HEK293 (cell line): Measurements from ENCODE around the gene KIF13A.

Source experiments
- HOXC10 ChIP-seq: sonication (generic); formaldehyde crosslinking; IDR thresholded peaks from 2 replicates; pipeline ENCODE4 v1.8.1; 2023; ENCODE audit warnings: mild to moderate bottlenecking, missing genetic modification reagents
- SETDB1 ChIP-seq: IDR thresholded peaks from one replicate; pipeline ENCODE4 v1.6.1; 2017; ENCODE audit warnings: mild to moderate bottlenecking, low read length, moderate library complexity, mixed read lengths; ENCODE audit not compliant: insufficient read length
- ZFP37 ChIP-seq: fragments of 450-650 bp; formaldehyde crosslinking; IDR thresholded peaks from 2 replicates; pipeline ENCODE4 v1.5.1; 2016; ENCODE audit warnings: missing biosample characterization, missing genetic modification characterization
- ZFP41 ChIP-seq: fragments of 450-650 bp; formaldehyde crosslinking; IDR thresholded peaks from 2 replicates; pipeline ENCODE4 v1.5.1; 2016; ENCODE audit warnings: missing biosample characterization, missing genetic modification characterization, borderline replicate concordance
- ZNF133 ChIP-seq: fragments of 450-650 bp; formaldehyde crosslinking; IDR thresholded peaks from 2 replicates; pipeline ENCODE4 v1.5.1; 2016; ENCODE audit warnings: missing biosample characterization, missing genetic modification characterization
- ZNF324 ChIP-seq: fragments of 450-650 bp; formaldehyde crosslinking; IDR thresholded peaks from 2 replicates; pipeline ENCODE4 v1.5.1; 2016; ENCODE audit warnings: missing biosample characterization, missing genetic modification characterization
- ZNF48 ChIP-seq: fragments of 450-650 bp; formaldehyde crosslinking; IDR thresholded peaks from 2 replicates; pipeline ENCODE4 v1.5.1; 2016; ENCODE audit warnings: missing biosample characterization, missing genetic modification characterization
- ZNF549 ChIP-seq: fragments of 450-650 bp; IDR thresholded peaks from 2 replicates; pipeline ENCODE4 v1.5.1; 2018; ENCODE audit warnings: missing biosample characterization, missing genetic modification characterization, mild to moderate bottlenecking, inconsistent platforms, moderate library complexity
- ZNF677 ChIP-seq: fragments of 450-650 bp; IDR thresholded peaks from 2 replicates; pipeline ENCODE4 v1.5.0; 2018; ENCODE audit warnings: missing biosample characterization, mild to moderate bottlenecking, missing genetic modification characterization, moderate library complexity
- ZNF777 ChIP-seq: fragments of 450-650 bp; formaldehyde crosslinking; IDR thresholded peaks from 2 replicates; pipeline ENCODE4 v1.5.1; 2017; ENCODE audit warnings: missing biosample characterization, missing genetic modification characterization, borderline replicate concordance
- TF ChIP-seq, protein P1 (sequence below): fragments of 450-650 bp; formaldehyde crosslinking; IDR thresholded peaks from 2 replicates; pipeline ENCODE4 v1.5.1; 2016; ENCODE audit warnings: missing biosample characterization, missing genetic modification characterization
- TF ChIP-seq, protein P2 (sequence below): fragments of 450-650 bp; formaldehyde crosslinking; IDR thresholded peaks from 2 replicates; pipeline ENCODE4 v1.5.1; 2016; ENCODE audit warnings: missing biosample characterization, missing genetic modification characterization

DNA sequence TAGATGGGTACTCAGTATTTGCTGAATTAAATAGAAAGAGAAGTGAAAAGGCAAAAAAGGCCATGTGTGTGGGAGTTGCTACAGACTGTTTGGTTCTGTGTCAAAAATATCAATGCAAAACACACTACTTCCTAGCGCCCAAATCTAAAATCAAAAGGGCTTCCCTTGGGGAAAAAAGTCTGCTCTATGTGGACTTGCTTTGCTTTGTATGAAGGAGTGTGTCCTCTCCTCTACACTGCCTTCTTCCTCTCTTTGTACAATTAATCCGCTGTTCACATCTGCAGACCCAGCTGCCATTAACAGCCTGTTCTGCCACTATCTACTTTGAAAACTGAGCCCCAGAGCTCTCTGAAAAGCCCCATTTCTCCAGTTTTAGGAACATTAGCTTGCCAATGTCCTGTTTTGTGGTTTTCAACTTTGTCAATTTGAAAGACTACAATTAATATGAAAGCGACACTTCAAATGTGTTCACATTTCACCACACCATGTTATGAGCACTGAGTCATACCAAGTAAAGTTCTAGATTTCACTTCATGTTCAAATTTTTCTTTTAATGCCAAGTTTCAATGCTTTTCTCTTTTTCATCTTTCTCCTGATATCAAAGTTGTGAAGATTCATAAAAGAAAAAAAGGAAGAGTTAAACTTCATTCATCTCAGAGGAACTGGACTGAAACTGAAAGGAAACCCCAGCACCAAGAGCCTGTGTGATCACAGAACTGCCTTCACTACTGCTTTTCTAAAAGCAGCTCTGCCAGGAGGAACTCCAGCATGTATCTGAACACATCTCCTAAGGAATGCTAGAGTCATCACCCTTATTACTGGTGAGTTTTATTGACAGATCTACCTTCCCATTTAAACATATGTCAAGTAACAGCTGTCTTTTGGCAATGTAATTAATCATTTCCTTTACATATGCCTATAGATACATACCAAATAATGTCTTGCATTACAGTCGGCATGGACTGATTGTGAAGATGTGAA is 102.6 kb downstream of the KIF13A start:
- TF ChIP-seq, protein P1, sequence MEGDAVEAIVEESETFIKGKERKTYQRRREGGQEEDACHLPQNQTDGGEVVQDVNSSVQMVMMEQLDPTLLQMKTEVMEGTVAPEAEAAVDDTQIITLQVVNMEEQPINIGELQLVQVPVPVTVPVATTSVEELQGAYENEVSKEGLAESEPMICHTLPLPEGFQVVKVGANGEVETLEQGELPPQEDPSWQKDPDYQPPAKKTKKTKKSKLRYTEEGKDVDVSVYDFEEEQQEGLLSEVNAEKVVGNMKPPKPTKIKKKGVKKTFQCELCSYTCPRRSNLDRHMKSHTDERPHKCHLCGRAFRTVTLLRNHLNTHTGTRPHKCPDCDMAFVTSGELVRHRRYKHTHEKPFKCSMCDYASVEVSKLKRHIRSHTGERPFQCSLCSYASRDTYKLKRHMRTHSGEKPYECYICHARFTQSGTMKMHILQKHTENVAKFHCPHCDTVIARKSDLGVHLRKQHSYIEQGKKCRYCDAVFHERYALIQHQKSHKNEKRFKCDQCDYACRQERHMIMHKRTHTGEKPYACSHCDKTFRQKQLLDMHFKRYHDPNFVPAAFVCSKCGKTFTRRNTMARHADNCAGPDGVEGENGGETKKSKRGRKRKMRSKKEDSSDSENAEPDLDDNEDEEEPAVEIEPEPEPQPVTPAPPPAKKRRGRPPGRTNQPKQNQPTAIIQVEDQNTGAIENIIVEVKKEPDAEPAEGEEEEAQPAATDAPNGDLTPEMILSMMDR (tag by site-specific recombination), result no peak
- no peak for TF ChIP-seq ZNF777 (tag by site-specific recombination)
- no peak for TF ChIP-seq ZNF324 (tag by site-specific recombination)
- no peak for TF ChIP-seq ZFP41 (tag by site-specific recombination)
- TF ChIP-seq HOXC10 (CRISPR knock-in tag), result no peak
- TF ChIP-seq ZNF677 (tag by site-specific recombination), result no peak
- no peak for TF ChIP-seq ZNF48 (tag by site-specific recombination)
- TF ChIP-seq, protein P2, sequence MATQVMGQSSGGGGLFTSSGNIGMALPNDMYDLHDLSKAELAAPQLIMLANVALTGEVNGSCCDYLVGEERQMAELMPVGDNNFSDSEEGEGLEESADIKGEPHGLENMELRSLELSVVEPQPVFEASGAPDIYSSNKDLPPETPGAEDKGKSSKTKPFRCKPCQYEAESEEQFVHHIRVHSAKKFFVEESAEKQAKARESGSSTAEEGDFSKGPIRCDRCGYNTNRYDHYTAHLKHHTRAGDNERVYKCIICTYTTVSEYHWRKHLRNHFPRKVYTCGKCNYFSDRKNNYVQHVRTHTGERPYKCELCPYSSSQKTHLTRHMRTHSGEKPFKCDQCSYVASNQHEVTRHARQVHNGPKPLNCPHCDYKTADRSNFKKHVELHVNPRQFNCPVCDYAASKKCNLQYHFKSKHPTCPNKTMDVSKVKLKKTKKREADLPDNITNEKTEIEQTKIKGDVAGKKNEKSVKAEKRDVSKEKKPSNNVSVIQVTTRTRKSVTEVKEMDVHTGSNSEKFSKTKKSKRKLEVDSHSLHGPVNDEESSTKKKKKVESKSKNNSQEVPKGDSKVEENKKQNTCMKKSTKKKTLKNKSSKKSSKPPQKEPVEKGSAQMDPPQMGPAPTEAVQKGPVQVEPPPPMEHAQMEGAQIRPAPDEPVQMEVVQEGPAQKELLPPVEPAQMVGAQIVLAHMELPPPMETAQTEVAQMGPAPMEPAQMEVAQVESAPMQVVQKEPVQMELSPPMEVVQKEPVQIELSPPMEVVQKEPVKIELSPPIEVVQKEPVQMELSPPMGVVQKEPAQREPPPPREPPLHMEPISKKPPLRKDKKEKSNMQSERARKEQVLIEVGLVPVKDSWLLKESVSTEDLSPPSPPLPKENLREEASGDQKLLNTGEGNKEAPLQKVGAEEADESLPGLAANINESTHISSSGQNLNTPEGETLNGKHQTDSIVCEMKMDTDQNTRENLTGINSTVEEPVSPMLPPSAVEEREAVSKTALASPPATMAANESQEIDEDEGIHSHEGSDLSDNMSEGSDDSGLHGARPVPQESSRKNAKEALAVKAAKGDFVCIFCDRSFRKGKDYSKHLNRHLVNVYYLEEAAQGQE, result no peak
- TF ChIP-seq ZNF549 (tag by site-specific recombination), result no peak
- no peak for TF ChIP-seq SETDB1
- TF ChIP-seq ZNF133, result no peak
- TF ChIP-seq ZFP37 (tag by site-specific recombination), result no peak
